K562 treated with DMSO at 1 percent for 48 hours (cell line): ENCODE results near the gene GOLT1A. TPM values are rescaled to one million over a fixed set of nuclear protein-coding genes. Genes with fewer than 3 reads are reported as not detected.

Source experiments
- total RNA-seq: library from RNA; unstranded; fragments of 300-600 nt; gene quantifications from 2 replicates; pipeline ENCODE4 v1.2.3, GENCODE V29; 2022; ENCODE audit warnings: low replicate concordance; ENCODE audit errors: extremely low read depth

GOLT1A gene, protein sequence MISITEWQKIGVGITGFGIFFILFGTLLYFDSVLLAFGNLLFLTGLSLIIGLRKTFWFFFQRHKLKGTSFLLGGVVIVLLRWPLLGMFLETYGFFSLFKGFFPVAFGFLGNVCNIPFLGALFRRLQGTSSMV
- not detected in 2 replicates for total RNA-seq

DNA sequence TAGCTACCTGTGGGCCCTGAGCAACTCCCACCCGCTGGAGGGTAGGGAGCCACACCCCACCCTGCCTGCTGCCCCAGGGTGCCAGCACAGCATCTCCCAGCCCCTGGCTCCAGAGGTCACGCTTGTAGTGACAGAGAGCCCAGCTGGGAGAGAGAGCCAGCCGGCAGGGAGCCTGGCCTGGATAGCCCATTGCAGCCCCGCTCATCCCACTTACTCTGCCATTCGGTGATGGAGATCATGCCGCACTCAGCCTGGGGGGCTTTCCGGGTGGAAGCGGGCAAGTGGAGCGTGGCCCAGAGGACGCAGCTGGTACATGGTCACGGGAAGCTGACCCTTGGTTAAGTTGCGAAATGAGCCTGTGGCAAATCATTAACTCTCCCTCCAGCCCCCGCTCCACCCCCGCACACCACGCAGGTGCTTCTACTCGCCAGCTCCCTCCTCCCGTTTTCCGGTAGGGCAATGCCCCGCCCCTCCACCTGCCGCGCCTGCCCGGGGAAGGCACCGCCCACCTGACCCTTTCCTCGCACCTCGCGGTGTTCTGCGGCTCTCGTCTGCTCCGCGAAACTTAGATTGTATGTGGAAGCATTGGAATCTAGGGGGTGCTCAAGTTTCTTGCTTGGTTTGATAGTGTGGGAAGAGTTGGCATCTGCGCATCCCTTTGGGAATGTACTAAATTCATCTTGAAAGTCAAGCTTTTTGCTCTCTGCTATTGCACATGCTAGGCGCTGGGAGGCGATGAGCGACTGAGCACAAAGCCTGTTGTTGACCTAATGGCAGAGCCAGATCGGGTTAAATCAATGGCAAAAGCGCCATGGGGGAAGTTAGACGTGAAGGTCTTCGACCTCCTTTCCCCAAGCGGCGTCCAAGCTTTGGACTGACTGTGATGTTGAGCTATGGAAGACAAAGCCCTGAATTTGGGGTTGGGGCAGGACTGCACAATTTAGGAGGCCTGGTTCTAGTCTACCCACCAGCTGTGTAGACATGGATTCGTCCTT lies at the start of gene GOLT1A:
GOLT1A (minus strand) TSS at position 321 of the 995 bp plus-strand sequence; CDS start at position 239, 82 bp downstream.

DNA sequence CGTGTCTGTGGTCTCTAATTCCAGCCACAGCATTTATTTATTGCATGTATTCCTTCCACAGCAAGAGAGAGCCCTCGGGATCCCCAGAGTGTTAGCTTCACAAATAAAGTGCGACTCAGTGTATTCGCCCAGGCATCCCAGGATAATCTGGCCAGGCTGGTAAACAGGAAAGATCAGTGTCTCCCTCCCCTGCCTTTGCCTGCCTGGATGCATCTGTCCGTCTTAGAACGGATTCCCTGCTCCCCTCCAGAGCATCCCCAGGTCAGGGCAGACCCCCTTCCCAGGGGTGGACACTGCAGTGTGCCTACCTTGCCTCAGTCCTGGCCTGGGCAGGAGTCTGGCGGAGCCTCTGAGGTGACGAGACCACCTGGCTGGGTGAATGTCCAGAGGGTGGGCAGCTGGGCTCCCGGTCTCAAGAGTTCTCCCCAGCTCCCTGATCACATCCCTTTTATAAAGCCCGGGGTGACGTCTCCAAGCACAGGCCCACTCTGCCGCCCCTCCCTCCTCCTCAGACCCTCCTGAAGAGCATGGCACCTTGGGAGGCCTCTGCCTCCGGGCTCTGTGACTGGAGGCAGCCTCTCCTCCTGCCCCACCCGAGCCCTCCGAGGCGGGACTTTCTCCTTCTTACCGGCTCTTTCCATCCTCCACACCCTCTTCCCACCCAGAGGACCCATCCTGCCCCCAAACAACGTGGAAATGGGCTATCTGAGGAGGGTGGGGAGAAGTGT lies 17.6 kb downstream of the GOLT1A start, which contains the start of gene KISS1:
KISS1 (minus strand) TSS at position 424 of the 728 bp plus-strand sequence. CDS start 3,615 bp downstream, outside the sequence.

GRCh38 chr1:204166219-204166618 lies 47.6 kb downstream of the GOLT1A start, which contains the start of gene REN:
TSS of gene REN (minus strand) at chr1:204166337. CDS start at chr1:204166293, 44 bp downstream.

DNA sequence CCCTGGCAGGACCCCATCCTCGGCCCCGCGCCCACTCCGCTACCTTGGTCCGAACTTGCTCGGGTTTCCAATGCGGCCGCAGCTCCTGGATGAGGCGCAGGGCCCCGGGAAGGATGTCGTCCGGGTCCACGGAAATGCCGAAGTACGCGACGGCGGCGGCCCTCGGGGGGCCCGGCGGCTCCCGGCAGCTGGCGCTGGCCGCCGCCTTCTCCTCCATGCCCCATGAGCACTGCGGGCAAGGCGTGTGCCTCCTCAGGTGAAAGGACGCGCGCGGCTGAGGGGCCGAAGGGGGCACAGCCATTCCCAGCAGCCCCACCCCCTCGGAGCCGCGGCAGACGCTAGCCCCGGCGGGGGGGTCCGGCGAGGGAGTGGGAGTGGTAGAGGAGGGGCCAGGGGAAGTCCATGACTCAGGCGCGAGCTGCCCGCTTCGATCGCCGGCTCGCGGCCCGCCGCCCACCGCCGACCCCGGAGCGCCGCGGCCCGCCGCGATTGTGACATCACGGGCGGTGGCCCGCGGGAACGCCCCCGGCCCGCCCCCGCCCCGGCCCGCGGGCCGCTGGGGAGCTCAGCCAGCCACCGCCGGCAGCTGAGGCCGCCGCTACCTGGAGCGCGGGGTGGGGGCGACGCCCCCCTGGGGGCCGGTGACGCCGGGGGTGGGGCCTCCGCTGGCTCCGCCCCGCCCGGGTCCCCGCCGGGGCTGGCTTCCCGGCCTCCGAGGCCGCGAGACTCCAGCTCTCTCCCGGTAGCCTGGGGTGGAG lies 62.1 kb downstream of the GOLT1A start, which contains the start of gene ETNK2:
ETNK2 (minus strand) TSS at position 493 of the 758 bp plus-strand sequence; CDS start at position 301, 192 bp downstream.

Other genes with a start within 250 kb of the GOLT1A start
- gene SOX13, start 140.9 kb downstream of the GOLT1A start, total RNA-seq: not detected in 2 replicates
- gene ETNK2, start 61.9 kb downstream of the GOLT1A start, total RNA-seq: not detected in 2 replicates
- gene REN, start 47.7 kb downstream of the GOLT1A start, total RNA-seq: not detected in 2 replicates
- not detected in 2 replicates for gene KISS1, start 17.5 kb downstream of the GOLT1A start, total RNA-seq
- gene PLEKHA6, start 145.9 kb upstream of the GOLT1A start, total RNA-seq: not detected in 2 replicates
- not detected in 2 replicates for gene PPP1R15B, start 197.8 kb upstream of the GOLT1A start, total RNA-seq